8988T (cell line): ENCODE data around the gene TAF4.
"Not testable (repeated sequence)": the region's sequence is repeated elsewhere in the genome, so short reads cannot be mapped to it uniquely, and the experiment has no call there.

Experiments used
- DNase-seq: peaks from one replicate; pipeline ENCODE4 v3.0.0; 2011

The TAF4 gene

DNA sequence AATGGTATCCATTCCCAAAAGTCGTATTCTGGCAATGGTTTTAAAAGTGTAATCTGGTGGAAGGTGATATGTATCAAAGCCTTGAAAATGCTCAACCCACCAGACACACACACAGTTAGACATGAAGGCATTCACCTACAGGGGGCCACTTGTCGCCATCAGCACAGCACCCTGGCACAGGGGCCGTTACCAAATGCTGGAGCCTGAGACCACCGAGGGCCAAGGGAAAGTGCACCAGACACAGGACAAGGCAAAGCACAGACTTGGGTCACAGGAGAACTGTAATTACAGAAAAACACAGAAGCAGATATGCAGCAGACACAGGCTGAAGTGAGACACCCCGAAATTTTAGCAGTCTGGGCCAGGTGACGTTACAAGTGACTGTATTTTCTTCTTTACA, 9.3 kb downstream of the TAF4 start:
- no peak for DNase-seq

GRCh38 chr20:62055862-62056115, 9.9 kb downstream of the TAF4 start:
- DNase-seq = not testable (repeated sequence)

DNA sequence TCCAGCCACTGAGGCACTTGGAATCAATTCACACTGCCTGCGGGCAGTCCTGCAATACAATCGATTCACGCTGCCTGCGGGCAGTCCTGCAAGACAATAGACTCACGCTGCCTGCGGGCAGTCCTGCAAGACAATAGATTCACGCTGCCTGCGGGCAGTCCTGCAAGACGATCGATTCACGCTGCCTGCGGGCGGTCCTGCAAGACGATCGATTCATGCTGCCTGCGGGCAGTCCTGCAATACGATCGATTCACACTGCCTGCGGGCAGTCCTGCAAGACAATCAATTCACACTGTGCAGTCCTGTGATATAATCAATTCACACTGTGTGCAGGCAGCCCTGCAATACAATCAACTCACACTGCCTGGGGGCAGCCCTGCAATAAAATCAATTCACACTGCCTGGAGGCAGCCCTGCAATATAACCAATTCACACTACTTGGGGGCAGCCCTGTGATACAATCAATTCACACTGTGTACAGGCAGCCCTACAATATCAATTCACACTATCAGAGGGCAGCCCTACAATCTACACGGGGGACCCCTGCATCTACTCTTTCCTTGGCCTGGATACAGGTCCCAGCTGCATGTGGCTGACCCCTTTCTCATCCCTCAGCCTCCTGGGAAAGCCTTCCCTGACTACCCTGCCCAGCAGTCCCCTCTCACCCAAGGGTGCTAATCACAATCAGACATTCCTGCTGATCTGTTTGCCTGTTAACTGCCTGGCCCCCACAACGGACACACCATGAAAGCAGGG, 10.4 kb downstream of the TAF4 start:
- DNase-seq = no peak

- no peak for DNase-seq
Observed at GRCh38 chr20:62054451-62054953, 11.2 kb downstream of the TAF4 start.

GRCh38 chr20:62053465-62054196, 12.1 kb downstream of the TAF4 start:
- no peak for DNase-seq

DNA sequence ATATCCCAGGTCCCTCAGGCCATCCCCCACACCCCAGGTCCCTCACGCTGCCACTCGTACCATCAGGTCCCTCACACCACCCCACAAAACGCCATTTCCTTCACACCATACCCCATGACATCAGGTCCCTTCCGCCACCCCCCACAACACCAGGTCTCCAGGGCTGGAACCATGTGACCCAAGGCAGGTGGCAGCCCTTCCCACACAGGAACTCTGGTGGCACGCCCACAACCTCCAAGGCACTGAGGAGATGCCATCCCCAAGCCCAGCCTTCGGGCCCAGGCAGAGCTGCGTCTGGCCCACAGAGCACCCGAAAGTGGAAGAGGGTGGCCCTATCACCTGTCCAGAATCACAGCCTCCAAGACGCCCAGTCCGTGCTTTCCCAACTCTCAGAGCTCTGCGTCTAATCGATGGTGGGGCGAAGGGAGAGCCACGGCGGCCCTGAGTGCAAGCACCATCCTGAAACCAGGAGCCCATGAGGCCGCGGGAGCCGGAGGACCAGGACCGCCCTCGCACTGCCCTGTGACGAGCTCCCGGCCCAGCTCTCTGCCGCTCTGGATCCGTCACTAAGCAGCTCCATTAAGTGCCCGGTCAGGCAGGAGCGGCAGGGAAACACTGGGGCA, 12.7 kb downstream of the TAF4 start:
- no peak for DNase-seq

DNA sequence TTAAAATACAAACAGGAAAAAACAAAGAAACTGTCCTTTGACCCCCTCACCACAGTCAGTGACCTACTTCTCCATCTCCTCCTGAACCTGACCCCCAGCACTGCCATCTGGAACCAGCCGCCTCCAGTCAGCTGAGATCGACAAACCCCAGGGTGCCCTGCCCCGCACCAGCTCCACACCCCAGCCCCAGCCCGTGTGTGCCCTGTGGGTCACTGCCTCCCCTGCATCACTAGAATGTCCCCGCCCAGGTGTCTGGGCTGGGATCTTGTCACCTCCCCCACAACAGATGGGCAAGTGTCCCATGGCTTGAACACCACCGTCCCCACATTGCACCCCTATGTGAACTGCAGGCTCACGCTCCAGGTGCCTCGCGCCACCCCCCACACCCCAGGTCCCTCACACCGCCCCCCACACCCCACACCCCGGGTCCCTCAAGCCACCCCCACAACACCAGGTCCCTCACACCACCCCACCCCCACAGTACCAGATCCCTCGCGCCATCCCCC, 13.3 kb downstream of the TAF4 start:
- DNase-seq = no peak

- no peak for DNase-seq
Observed at GRCh38 chr20:62051546-62052255, 14.0 kb downstream of the TAF4 start.

DNA sequence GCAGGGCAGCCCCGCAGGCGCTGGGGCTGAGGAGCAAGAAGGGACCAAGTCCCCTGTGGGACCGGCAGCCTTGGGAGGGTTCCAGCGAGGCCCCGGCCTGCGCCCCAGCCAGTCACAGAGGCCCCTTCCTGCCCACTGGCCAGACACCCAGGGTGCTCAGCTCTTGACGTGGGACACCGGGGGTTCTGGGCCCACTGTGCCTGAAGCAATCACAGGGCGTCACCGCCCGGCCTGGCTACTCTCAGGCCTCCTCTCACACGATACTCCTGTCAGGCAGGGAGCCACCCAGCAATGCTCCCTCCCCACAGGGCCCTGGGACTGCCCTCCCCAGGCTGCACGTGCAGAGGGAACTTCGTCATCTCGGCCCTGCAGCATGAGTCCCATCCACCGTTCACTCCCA, 14.5 kb downstream of the TAF4 start:
- no peak for DNase-seq

- DNase-seq = no peak
Observed at GRCh38 chr20:62050166-62051120, 15.2 kb downstream of the TAF4 start.

DNA sequence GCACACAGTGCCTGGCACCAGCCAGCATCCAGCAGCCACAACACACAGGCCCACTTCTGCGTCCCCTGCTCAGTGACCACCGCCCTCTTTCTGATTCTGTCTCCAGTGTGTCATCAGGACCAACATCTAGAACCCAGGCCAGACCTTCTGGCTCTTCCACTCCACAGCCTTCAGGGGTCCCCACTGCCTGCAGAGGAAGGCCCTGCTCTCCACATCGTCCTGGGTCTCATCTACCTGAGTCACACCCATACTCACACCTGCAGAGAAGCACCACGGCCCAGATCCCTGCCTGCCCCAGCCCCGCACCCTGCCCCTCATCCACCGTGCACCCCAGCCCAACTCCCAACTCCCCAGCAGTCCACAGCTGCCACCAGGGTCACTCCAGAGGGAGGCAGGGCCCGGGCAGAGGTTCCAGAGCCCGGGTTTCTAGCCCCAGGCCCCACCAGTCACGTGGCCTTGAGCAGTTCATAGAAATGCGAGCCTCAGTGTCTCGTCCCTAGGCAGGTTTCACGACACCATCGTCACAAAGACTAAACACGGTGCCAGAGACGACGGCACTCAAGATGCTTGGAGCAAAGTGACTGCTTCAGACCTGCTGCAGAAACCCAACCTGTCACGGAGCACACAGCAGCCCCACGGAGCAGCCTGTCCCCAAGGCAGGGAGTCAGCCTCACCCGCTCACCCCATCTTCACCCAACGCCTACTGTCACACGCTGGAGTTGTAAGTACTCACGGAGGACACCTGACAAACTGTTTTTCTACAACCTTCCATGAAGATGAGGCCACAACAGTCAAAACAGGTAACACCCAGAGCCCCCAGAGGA, 16.1 kb downstream of the TAF4 start:
- no peak for DNase-seq

- DNase-seq = no peak
Observed at GRCh38 chr20:62048821-62049291, 16.8 kb downstream of the TAF4 start.

DNA sequence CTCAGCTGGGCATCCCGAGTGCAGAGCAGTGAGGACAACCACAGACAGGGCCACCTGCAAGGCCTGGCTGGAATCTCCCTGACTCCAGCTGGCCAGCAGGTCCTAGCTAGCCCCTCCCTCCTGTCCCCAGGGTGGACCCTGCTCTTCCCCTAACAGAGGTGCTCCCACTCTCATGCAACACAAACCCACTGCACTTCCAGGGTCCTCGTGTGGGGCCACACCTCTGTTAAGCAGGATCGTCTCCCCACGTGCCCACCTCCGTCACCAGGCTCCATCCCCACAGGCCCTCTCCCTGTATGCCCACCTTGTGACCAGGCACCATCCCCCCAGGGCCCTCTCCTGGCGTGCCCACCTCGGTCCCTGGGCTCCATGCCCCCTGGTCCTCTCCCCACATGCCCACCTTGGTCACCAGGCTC, 17.3 kb downstream of the TAF4 start:
- DNase-seq = no peak

- DNase-seq = no peak
Observed at GRCh38 chr20:62047666-62048345, 17.9 kb downstream of the TAF4 start.

DNA sequence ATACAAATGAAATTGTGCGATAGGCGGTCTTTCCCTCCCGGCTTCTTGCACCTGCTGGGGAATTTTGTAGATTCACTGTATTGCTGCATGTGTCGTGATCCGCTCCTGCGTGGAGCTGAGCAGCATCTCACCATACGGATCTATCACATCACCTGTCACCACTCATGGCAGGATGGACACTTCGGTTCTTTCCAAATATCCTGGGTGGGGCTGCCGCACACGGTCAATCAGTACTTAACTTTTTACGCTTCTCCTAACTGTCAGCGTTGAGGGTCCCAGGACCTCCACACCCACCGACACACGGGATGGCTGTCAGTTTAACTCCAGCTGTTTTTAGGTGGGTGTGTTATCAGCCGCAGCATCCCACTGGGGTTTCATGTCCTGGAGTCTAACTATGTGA, 19.2 kb downstream of the TAF4 start:
- no peak for DNase-seq

GRCh38 chr20:62045529-62046285, 20.0 kb downstream of the TAF4 start:
- no peak for DNase-seq

- DNase-seq = no peak
Observed at GRCh38 chr20:62045118-62045517, 20.6 kb downstream of the TAF4 start.

GRCh38 chr20:62044631-62045030, 21.1 kb downstream of the TAF4 start:
- no peak for DNase-seq

DNA sequence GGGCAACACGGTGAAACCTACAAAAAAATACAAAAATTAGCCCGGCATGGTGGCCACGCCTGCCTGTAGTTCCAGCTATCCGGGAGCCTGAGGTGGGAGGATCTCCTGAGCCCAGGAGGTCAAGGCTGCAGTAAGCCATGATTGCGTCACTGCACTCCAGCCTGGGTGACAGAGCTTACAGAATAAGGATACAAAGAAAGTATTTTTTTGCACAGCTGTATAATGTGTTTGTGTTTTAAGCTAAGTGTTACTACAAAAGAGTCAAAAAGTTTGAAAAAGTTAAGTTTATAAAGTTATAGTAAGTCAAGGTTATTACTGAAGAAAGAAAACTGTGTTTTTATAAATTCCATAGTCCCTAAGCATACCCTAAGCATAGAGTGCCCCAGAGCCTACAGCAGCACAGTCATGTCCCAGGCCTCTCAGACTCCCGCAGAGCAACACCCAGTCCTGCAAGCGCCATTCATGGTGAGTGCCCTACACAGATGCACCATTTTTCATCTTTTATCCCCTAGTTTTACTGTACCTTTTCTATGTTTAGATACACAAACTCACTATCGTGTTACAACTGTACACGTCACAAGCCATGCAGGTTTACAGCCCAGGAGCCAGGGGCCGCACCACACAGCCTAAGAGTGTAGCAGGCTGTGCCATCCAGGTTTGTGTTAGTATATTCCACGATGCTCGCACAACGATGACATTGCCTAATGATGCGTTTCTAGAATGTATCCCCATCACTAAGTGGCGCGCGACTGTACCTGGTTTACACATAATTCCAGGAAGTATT, 22.4 kb downstream of the TAF4 start:
- DNase-seq = no peak
